T follicular helper cell (primary cell): ENCODE data around the gene DNAAF9.

Experiments used
- DNase-seq: peaks from one replicate; pipeline ENCODE4 v3.0.0-alpha.2; 2020; ENCODE audit warnings: low read depth

Gene DNAAF9

DNA sequence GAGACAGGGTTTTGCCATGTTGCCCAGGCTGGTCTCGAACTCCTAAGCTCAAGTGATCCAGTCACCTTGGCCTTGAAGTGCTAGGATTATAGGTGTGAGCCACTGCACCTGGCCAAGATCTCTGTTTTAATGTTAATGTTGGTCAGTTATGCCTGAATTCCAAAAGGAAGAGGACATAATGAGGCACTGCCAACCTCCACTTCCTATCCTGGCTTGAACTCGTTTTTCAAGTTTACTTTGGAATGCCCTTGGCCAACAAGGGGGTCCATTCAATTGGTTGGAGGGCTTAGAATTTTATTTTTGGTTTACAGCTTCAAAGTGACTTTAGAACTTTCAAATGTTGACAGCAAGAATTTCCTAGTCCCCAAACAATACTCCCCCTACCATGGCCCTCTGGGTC is 29.8 kb downstream of the DNAAF9 start:
- DNase-seq = no peak

- no peak for DNase-seq
Observed at GRCh38 chr20:3374296-3374695, 33.2 kb downstream of the DNAAF9 start.

DNA sequence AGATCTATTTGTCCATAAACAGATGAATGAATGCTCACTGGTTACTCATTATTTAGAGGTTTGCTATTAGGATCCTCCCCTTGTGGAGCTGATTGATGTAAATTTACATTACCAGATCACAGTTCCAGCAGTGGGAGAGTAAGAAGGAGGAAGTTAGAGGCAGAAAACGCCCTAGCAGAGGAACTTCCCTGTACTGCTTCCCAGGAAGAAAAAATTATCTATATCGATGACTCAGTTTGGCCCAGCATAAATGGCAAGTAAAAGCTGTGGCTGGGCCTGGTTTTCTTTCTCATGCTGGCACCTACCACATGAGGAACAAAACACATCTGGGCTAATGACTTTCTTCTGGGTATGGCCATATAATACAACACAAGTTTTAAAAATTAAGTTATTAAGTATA is 35.7 kb downstream of the DNAAF9 start:
- no peak for DNase-seq

DNA sequence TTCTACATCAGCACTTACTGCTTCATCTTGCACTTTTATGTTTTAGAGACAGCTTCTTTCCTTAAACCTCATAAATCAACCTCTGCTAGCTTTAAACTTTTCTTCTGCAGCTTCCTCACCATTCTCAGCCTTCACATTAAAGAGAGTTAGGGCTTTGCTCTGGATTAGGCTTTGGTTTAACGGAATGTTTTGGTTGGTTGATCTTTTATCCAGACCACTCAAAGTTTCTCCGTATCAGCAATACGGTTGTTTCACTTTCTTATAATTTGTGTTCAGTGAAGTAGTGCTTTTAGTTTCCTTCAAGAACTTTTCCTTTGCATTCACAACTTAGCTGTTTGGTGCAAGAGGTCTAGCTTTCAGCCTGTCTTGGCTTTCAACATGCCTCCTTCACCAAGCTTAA is 40.4 kb downstream of the DNAAF9 start:
- no peak for DNase-seq

DNA sequence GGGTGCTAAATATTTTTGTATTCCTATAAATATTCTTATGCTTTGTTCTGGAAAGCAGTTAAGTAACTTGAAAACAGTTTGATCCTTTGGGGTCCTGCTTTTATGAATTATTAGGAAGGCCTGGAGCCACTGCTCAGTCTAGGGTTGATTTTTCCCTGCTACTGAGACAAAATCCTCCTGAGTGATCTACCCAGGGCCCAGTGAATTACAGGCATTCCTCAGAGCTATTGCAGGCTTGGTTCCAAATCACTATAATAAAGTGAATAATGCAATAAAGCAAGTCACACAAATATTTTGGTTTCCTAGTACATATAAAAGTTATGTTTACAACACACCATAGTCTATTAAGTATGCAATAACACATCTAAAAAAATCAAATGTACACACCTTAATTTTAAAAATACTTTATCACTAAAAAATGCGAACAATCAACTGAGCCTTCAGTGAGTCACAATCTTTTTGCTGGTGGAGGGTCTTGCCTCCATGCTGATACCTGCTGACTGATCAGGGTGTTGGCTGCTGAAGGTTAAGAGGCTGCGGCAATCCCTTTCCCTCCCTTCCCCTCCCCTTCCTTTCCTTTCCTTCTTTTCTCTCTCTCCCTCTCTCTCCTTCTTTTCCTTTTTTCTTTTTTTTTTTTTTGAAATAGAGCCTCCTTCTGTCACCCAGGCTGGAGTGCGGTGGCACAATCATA is 43.0 kb downstream of the DNAAF9 start:
- DNase-seq = no peak

GRCh38 chr20:3360752-3361151 is 46.7 kb downstream of the DNAAF9 start:
- no peak for DNase-seq

DNA sequence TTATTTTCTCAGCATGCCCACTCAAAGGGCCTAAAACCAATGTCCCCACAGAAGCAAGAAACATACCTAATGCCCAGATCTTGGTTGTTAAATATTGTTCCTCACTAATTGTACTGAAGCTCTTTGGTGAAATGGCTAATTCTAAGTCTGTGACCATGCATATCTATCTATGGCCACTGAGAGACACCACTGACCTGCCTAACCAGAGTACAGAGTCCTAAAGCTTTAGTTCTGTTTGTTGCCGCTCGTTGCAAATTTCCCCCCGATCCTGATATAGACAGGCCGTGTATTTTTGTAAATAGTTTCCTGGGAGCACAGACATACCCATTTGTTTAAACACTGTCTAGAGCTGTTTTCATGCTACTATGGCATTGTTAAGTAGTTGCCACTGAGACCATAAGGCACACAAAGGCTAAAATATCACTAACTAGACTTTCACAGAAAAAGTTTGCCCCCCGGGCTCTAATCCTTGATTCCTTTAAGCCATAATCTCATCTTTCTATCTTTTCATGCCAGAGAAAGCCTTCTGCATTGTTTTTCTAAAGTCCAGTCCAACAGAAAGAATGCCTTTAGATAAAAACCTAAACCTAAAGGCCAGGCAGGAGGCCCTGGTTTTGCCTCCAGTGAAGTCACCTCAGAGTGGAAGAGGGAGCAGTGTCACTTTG is 48.7 kb downstream of the DNAAF9 start:
- DNase-seq = no peak
